HG02852 (cell line): ENCODE data around the gene WDR46.
"Not testable (repeated sequence)": the region's sequence is repeated elsewhere in the genome, so short reads cannot be mapped to it uniquely, and the experiment has no call there.

Source experiments
- ATAC-seq: cut with Tn5 transposase; IDR thresholded peaks from one replicate; pipeline ENCODE4 v1.9.1; 2021; ENCODE audit warnings: mild to moderate bottlenecking, moderate library complexity; ENCODE audit not compliant: unreplicated experiment

The WDR46 gene

GRCh38 chr6:33271468-33272274, 17.4 kb downstream of the WDR46 start, which contains the start of the genes RPS18 and VPS52:
TSS of gene RPS18 (plus strand) at chr6:33272075. CDS start at chr6:33272120, 45 bp downstream.
TSS of gene VPS52 (minus strand) at chr6:33271876. CDS start at chr6:33271675, 201 bp downstream.
- peak; percentile 70 for ATAC-seq

GRCh38 chr6:33271117-33271467, 17.9 kb downstream of the WDR46 start:
- no peak for ATAC-seq

GRCh38 chr6:33264015-33264414, 25.0 kb downstream of the WDR46 start:
- ATAC-seq, result no peak

GRCh38 chr6:33262490-33262889, 26.5 kb downstream of the WDR46 start:
- not testable (repeated sequence) for ATAC-seq

- ATAC-seq, result no peak
Observed at GRCh38 chr6:33259032-33259431, 30.0 kb downstream of the WDR46 start.

- no peak for ATAC-seq
Observed at GRCh38 chr6:33254591-33254990, 34.4 kb downstream of the WDR46 start.

GRCh38 chr6:33252759-33253158, 36.3 kb downstream of the WDR46 start:
- no peak for ATAC-seq

- no peak for ATAC-seq
Observed at GRCh38 chr6:33251395-33252012, 37.5 kb downstream of the WDR46 start.

- ATAC-seq, result no peak
Observed at GRCh38 chr6:33250731-33251130, 38.3 kb downstream of the WDR46 start.

GRCh38 chr6:33249732-33250630, 39.1 kb downstream of the WDR46 start:
- ATAC-seq, result no peak

GRCh38 chr6:33248932-33249731, 39.9 kb downstream of the WDR46 start:
- peak; percentile 85 for ATAC-seq

GRCh38 chr6:33248643-33248931, 40.5 kb downstream of the WDR46 start:
- no peak for ATAC-seq

GRCh38 chr6:33247977-33248642, 40.9 kb downstream of the WDR46 start:
- peak; percentile 35 for ATAC-seq

GRCh38 chr6:33243476-33243875, 45.6 kb downstream of the WDR46 start:
- no peak for ATAC-seq

- ATAC-seq, result no peak
Observed at GRCh38 chr6:33241968-33242367, 47.1 kb downstream of the WDR46 start.

GRCh38 chr6:33237741-33238140, 51.3 kb downstream of the WDR46 start:
- no peak for ATAC-seq

- no peak for ATAC-seq
Observed at GRCh38 chr6:33236852-33237251, 52.2 kb downstream of the WDR46 start.

- no peak for ATAC-seq
Observed at GRCh38 chr6:33236328-33236727, 52.7 kb downstream of the WDR46 start.

- ATAC-seq, result no peak
Observed at GRCh38 chr6:33235221-33235634, 53.8 kb downstream of the WDR46 start.
